ENCODE data around the gene ZNF407. TPM values are rescaled to one million over a fixed set of nuclear protein-coding genes. Genes with fewer than 3 reads are reported as not detected.
"Not testable (repeated sequence)": the region's sequence is repeated elsewhere in the genome, so short reads cannot be mapped to it uniquely, and the experiment has no call there.

Gene ZNF407
- total RNA-seq, 5 donors from 2014 or later (not counting 1 experiment from before 2014, with no cell fraction given) = 22.9 to 37.4 (median 24.4) TPM

- peak in 1 of 35 experiments; percentile 21 for DNase-seq
- CTCF ChIA-PET = interaction anchor here in 1 of 2 donors (0.8 kb wide), 1 partner anchor 22 kb away, joined by 3 read pairs; no protein-coding TSS in a partner anchor
Observed at GRCh38 chr18:74963820-74964446, 366.3 kb downstream of the ZNF407 start.

DNA sequence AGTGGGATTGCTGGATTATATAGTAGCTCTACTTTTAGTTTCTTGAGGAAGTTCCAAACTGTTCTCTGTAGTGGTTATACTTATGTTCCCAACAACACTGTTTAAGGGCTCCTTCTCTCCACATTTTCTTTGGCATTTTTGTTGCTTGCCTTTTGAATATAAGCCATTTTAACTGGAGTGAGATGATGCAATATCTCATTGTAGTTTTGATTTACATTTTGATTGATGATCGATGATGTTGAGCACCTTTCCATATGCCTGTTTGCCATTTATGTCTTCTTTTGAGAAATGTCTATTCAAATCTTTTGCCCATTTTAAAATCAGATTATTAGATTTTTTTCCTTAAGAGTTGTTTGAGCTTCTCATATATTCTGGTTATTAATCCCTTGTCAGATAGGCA is 368.0 kb downstream of the ZNF407 start:
- Histone ChIP-seq H3K27ac (ENCODE audit: low read length) (no peak overlapping the region), H3K9me3 (no peaks in the 10 kb centered on the region), H3K4me1 (ENCODE audit: control insufficient read depth in 1 of 2, extremely low read depth in 1 of 2, insufficient read depth in 2 of 2, low read length in 2 of 2) (no peaks in the 10 kb centered on the region), H3K36me3 (ENCODE audit: control insufficient read depth in 2 of 2, extremely low read depth in 1 of 2, insufficient read depth in 1 of 2, low read length in 1 of 2) (peaks cover 0 to 5% of the 10 kb centered on the region in 2 donors), H3K4me3 (ENCODE audit: control insufficient read depth in 1 of 2, extremely low read depth in 1 of 2, low read length in 1 of 2) (no peak overlapping the region), H3K27me3 (replicated peaks in 1 of 2; ENCODE audit: control insufficient read depth in 2 of 2, extremely low read depth in 1 of 2, insufficient read depth in 2 of 2, low read length in 1 of 2) (no peaks in the 10 kb centered on the region)
- H3K9me3 Mint-ChIP-seq = peaks cover 0 to 11% (median 0%) of the 10 kb centered on the region in 3 donors
- ATAC-seq (replicated peaks in 1 of 4) = no peak
- H3K27me3 Mint-ChIP-seq = no peaks in the 10 kb centered on the region
- H3K27ac Mint-ChIP-seq = no peak overlapping the region
- CTCF ChIA-PET = no interaction called here
- no peak overlapping the region for H3K4me3 Mint-ChIP-seq
- POLR2A ChIA-PET = no interaction called here
- peaks cover 49% of the 10 kb centered on the region for H3K36me3 Mint-ChIP-seq
- no CpG with 5 or more reads among the region's 1 CpG for WGBS (ENCODE audit: insufficient coverage)
- no peak for DNase-seq
- H3K4me1 Mint-ChIP-seq = peaks cover 0 to 3% (median 0%) of the 10 kb centered on the region in 3 donors

More at GRCh38 chr18:74963820-74964446, 366.3 kb downstream of the ZNF407 start:
- no peak overlapping the region for H3K27ac ChIP-seq (ENCODE audit: low read length)
- peaks cover 0 to 5% of the 10 kb centered on the region in 2 donors for H3K36me3 ChIP-seq (ENCODE audit: control insufficient read depth in 2 of 2, extremely low read depth in 1 of 2, insufficient read depth in 1 of 2, low read length in 1 of 2)
- H3K27me3 ChIP-seq (replicated peaks in 1 of 2; ENCODE audit: control insufficient read depth in 2 of 2, extremely low read depth in 1 of 2, insufficient read depth in 2 of 2, low read length in 1 of 2) = no peaks in the 10 kb centered on the region
- no peaks in the 10 kb centered on the region for H3K27me3 Mint-ChIP-seq
- H3K36me3 Mint-ChIP-seq = peaks cover 50% of the 10 kb centered on the region
- H3K4me1 ChIP-seq (ENCODE audit: control insufficient read depth in 1 of 2, extremely low read depth in 1 of 2, insufficient read depth in 2 of 2, low read length in 2 of 2) = no peaks in the 10 kb centered on the region
- ATAC-seq (replicated peaks in 1 of 4) = no peak
- no peak overlapping the region for H3K27ac Mint-ChIP-seq
- peaks cover 0 to 3% (median 0%) of the 10 kb centered on the region in 3 donors for H3K4me1 Mint-ChIP-seq
- WGBS (ENCODE audit: insufficient coverage) = no CpG with 5 or more reads among the region's 7 CpGs
- H3K4me3 Mint-ChIP-seq = no peak overlapping the region
- no peak overlapping the region for H3K4me3 ChIP-seq (ENCODE audit: control insufficient read depth in 1 of 2, extremely low read depth in 1 of 2, low read length in 1 of 2)
- peaks cover 0 to 11% (median 0%) of the 10 kb centered on the region in 3 donors for H3K9me3 Mint-ChIP-seq
- POLR2A ChIA-PET = no interaction called here
- no peaks in the 10 kb centered on the region for H3K9me3 ChIP-seq

DNA sequence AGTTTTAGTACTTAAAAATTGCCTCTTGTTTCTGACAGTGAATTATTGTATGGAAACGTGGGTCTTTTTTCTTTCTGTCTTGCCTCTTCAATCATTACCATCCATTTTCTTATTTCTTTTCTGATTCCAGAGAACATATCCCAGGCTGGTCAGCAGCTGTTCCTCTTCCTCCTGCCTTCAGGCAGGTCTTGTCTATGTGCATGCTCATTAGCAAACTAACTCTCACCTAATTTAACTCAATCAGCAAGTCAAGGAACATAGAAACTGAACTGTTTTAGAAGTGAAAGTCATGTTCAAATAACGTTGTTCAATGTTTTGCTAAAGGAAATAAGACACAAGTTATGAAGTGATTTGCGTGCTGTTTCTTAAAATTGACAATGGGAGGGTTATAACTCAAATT is 369.8 kb downstream of the ZNF407 start:
- peaks cover 2 to 7% (median 6%) of the 10 kb centered on the region in 3 donors for H3K4me1 Mint-ChIP-seq
- H3K4me3 Mint-ChIP-seq = no peak overlapping the region
- no peaks in the 10 kb centered on the region for H3K9me3 ChIP-seq
- no peaks in the 10 kb centered on the region for H3K36me3 ChIP-seq (ENCODE audit: control insufficient read depth in 2 of 2, extremely low read depth in 1 of 2, insufficient read depth in 1 of 2, low read length in 1 of 2)
- no peaks in the 10 kb centered on the region for H3K4me1 ChIP-seq (ENCODE audit: control insufficient read depth in 1 of 2, extremely low read depth in 1 of 2, insufficient read depth in 2 of 2, low read length in 2 of 2)
- H3K27me3 ChIP-seq (replicated peaks in 1 of 2; ENCODE audit: control insufficient read depth in 2 of 2, extremely low read depth in 1 of 2, insufficient read depth in 2 of 2, low read length in 1 of 2) = no peaks in the 10 kb centered on the region
- ChIA-PET CTCF (no interaction called here), POLR2A (no interaction called here)
- no CpG with 5 or more reads among the region's 3 CpGs for WGBS (ENCODE audit: insufficient coverage)
- H3K27me3 Mint-ChIP-seq = no peaks in the 10 kb centered on the region
- peaks cover 0 to 11% (median 0%) of the 10 kb centered on the region in 3 donors for H3K9me3 Mint-ChIP-seq
- ATAC-seq (replicated peaks in 1 of 4) (no peak), DNase-seq (no peak)
- no peak overlapping the region for H3K4me3 ChIP-seq (ENCODE audit: control insufficient read depth in 1 of 2, extremely low read depth in 1 of 2, low read length in 1 of 2)
- H3K27ac ChIP-seq (ENCODE audit: low read length) = no peak overlapping the region
- peaks cover 38% of the 10 kb centered on the region for H3K36me3 Mint-ChIP-seq
- H3K27ac Mint-ChIP-seq = no peak overlapping the region

DNA sequence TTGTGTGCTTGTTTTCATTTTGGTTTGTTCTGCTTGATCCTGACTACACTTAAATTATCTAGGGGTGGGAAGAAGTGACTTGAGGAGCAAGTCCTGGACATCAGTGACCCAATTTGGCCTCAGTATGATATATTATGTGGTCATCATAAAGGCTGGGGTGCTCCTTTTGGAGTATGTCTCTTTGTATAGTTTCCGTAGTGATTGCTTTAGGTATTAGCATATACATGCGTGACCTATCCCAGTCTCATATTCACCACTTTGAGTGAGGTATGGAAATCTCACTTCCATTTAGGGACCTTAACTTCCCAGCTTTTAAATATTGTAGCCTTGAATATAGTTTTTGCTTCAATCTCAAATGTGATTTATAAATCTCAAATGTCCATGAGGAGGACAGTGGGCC is 370.3 kb downstream of the ZNF407 start:
- no peak overlapping the region for H3K27ac ChIP-seq (ENCODE audit: low read length)
- no peaks in the 10 kb centered on the region for H3K9me3 ChIP-seq
- ATAC-seq (replicated peaks in 1 of 4) (no peak), DNase-seq (no peak)
- no peaks in the 10 kb centered on the region for H3K27me3 Mint-ChIP-seq
- ChIA-PET POLR2A (no interaction called here), CTCF (no interaction called here)
- H3K4me1 Mint-ChIP-seq = peaks cover 2 to 9% (median 6%) of the 10 kb centered on the region in 3 donors
- WGBS (ENCODE audit: insufficient coverage) = no CpG with 5 or more reads among the region's 2 CpGs
- H3K36me3 ChIP-seq (ENCODE audit: control insufficient read depth in 2 of 2, extremely low read depth in 1 of 2, insufficient read depth in 1 of 2, low read length in 1 of 2) = no peaks in the 10 kb centered on the region
- H3K4me3 ChIP-seq (ENCODE audit: control insufficient read depth in 1 of 2, extremely low read depth in 1 of 2, low read length in 1 of 2) = no peak overlapping the region
- no peaks in the 10 kb centered on the region for H3K27me3 ChIP-seq (replicated peaks in 1 of 2; ENCODE audit: control insufficient read depth in 2 of 2, extremely low read depth in 1 of 2, insufficient read depth in 2 of 2, low read length in 1 of 2)
- peaks cover 33% of the 10 kb centered on the region for H3K36me3 Mint-ChIP-seq
- H3K4me1 ChIP-seq (ENCODE audit: control insufficient read depth in 1 of 2, extremely low read depth in 1 of 2, insufficient read depth in 2 of 2, low read length in 2 of 2) = no peaks in the 10 kb centered on the region
- H3K9me3 Mint-ChIP-seq = peaks cover 0 to 11% (median 0%) of the 10 kb centered on the region in 3 donors
- no peak overlapping the region for H3K27ac Mint-ChIP-seq
- H3K4me3 Mint-ChIP-seq = no peak overlapping the region

- H3K9me3 ChIP-seq; H3K36me3 ChIP-seq (ENCODE audit: control insufficient read depth in 2 of 2, extremely low read depth in 1 of 2, insufficient read depth in 1 of 2, low read length in 1 of 2); H3K4me1 Mint-ChIP-seq; H3K27me3 ChIP-seq (replicated peaks in 1 of 2; ENCODE audit: control insufficient read depth in 2 of 2, extremely low read depth in 1 of 2, insufficient read depth in 2 of 2, low read length in 1 of 2); H3K4me3 ChIP-seq (ENCODE audit: control insufficient read depth in 1 of 2, extremely low read depth in 1 of 2, low read length in 1 of 2); H3K9me3 Mint-ChIP-seq; ATAC-seq (replicated peaks in 1 of 4); POLR2A ChIA-PET; H3K4me1 ChIP-seq (ENCODE audit: control insufficient read depth in 1 of 2, extremely low read depth in 1 of 2, insufficient read depth in 2 of 2, low read length in 2 of 2); H3K4me3 Mint-ChIP-seq; CTCF ChIA-PET; DNase-seq; H3K27me3 Mint-ChIP-seq; H3K27ac ChIP-seq (ENCODE audit: low read length): not testable (repeated sequence)
- 100% methylated on average over 4 of the region's 4 CpGs for WGBS (ENCODE audit: insufficient coverage)
- Mint-ChIP-seq H3K36me3 (peaks cover 18% of the 10 kb centered on the region), H3K27ac (peak overlapping the region in 1 of 2 donors; percentile 34)
Observed at GRCh38 chr18:74971358-74971757, 373.7 kb downstream of the ZNF407 start.

DNA sequence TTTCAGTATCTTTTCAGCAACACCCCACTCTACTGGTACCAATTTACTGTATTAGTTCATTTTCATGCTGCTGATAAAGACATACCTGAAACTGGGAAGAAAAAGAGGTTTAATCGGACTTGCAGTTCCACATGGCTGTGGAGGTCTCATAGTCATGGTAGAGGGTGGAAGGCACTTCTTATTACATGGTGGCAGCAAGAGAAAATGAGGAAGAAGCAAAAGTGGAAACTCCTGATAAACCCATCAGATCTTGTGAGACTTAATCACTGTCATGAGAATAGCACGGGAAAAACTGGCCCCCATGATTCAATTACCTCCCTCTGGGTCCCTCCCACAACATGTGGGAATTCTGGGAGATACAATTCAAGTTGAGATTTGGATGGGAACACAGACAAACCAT is 374.1 kb downstream of the ZNF407 start:
- H3K27me3 ChIP-seq (replicated peaks in 1 of 2; ENCODE audit: control insufficient read depth in 2 of 2, extremely low read depth in 1 of 2, insufficient read depth in 2 of 2, low read length in 1 of 2); H3K4me1 Mint-ChIP-seq; ATAC-seq (replicated peaks in 1 of 4); CTCF ChIA-PET; H3K4me3 ChIP-seq (ENCODE audit: control insufficient read depth in 1 of 2, extremely low read depth in 1 of 2, low read length in 1 of 2); H3K4me3 Mint-ChIP-seq; H3K9me3 ChIP-seq; H3K27ac Mint-ChIP-seq; POLR2A ChIA-PET; H3K9me3 Mint-ChIP-seq; DNase-seq; H3K36me3 ChIP-seq (ENCODE audit: control insufficient read depth in 2 of 2, extremely low read depth in 1 of 2, insufficient read depth in 1 of 2, low read length in 1 of 2); H3K27me3 Mint-ChIP-seq; H3K4me1 ChIP-seq (ENCODE audit: control insufficient read depth in 1 of 2, extremely low read depth in 1 of 2, insufficient read depth in 2 of 2, low read length in 2 of 2); H3K27ac ChIP-seq (ENCODE audit: low read length): not testable (repeated sequence)
- peaks cover 18% of the 10 kb centered on the region for H3K36me3 Mint-ChIP-seq
- no CpG with 5 or more reads among the region's 2 CpGs for WGBS (ENCODE audit: insufficient coverage)
